ENCODE results near the gene GAS6.

The GAS6 gene

GRCh38 chr13:113811081-113811928 is 52.6 kb downstream of the GAS6 start:
- in situ Hi-C loops (cut with HindIII; ENCODE audit: low sequenced_read_pairs) = no loop called here

- in situ Hi-C loops (cut with HindIII; ENCODE audit: low sequenced_read_pairs) = no loop called here
Observed at GRCh38 chr13:113810640-113811039, 53.2 kb downstream of the GAS6 start.

- in situ Hi-C loops (cut with HindIII; ENCODE audit: low sequenced_read_pairs) = no loop called here
Observed at GRCh38 chr13:113809934-113810333, 53.9 kb downstream of the GAS6 start.

- in situ Hi-C loops (cut with HindIII; ENCODE audit: low sequenced_read_pairs) = no loop called here
Observed at GRCh38 chr13:113808058-113808834, 55.6 kb downstream of the GAS6 start.

- in situ Hi-C loops (cut with HindIII; ENCODE audit: low sequenced_read_pairs) = no loop called here
Observed at GRCh38 chr13:113806526-113806925, 57.4 kb downstream of the GAS6 start.

GRCh38 chr13:113806104-113806471 is 57.8 kb downstream of the GAS6 start:
- in situ Hi-C loops (cut with HindIII; ENCODE audit: low sequenced_read_pairs) = no loop called here

- in situ Hi-C loops (cut with HindIII; ENCODE audit: low sequenced_read_pairs) = no loop called here
Observed at GRCh38 chr13:113805431-113806103, 58.3 kb downstream of the GAS6 start.

- in situ Hi-C loops (cut with HindIII; ENCODE audit: low sequenced_read_pairs) = loop anchor here (5.0 kb wide), 2 partner anchors 38 to 97 kb away; no protein-coding TSS in a partner anchor
Observed at GRCh38 chr13:113804703-113805430, 59.0 kb downstream of the GAS6 start.

GRCh38 chr13:113804017-113804702 is 59.7 kb downstream of the GAS6 start:
- in situ Hi-C loops (cut with HindIII; ENCODE audit: low sequenced_read_pairs) = loop anchor here (5.0 kb wide), 2 partner anchors 37 to 98 kb away; no protein-coding TSS in a partner anchor

GRCh38 chr13:113803409-113804016 is 60.4 kb downstream of the GAS6 start:
- in situ Hi-C loops (cut with HindIII; ENCODE audit: low sequenced_read_pairs) = loop anchor here (5.0 kb wide), 2 partner anchors 36 to 99 kb away; no protein-coding TSS in a partner anchor

- in situ Hi-C loops (cut with HindIII; ENCODE audit: low sequenced_read_pairs) = loop anchor here (5.0 kb wide), 2 partner anchors 35 to 100 kb away; no protein-coding TSS in a partner anchor
Observed at GRCh38 chr13:113802761-113803160, 61.1 kb downstream of the GAS6 start.

- in situ Hi-C loops (cut with HindIII; ENCODE audit: low sequenced_read_pairs) = loop anchor here (5.0 kb wide), 2 partner anchors 35 to 100 kb away; no protein-coding TSS in a partner anchor
Observed at GRCh38 chr13:113802090-113802531, 61.8 kb downstream of the GAS6 start.

GRCh38 chr13:113801289-113801961 is 62.5 kb downstream of the GAS6 start:
- in situ Hi-C loops (cut with HindIII; ENCODE audit: low sequenced_read_pairs) = loop anchor here (5.0 kb wide), 2 partner anchors 34 to 101 kb away; no protein-coding TSS in a partner anchor

- in situ Hi-C loops (cut with HindIII; ENCODE audit: low sequenced_read_pairs) = loop anchor here (5.0 kb wide), 2 partner anchors 33 to 102 kb away; no protein-coding TSS in a partner anchor
Observed at GRCh38 chr13:113800576-113800926, 63.3 kb downstream of the GAS6 start.

- in situ Hi-C loops (cut with HindIII; ENCODE audit: low sequenced_read_pairs) = no loop called here
Observed at GRCh38 chr13:113798200-113798811, 65.6 kb downstream of the GAS6 start.

- in situ Hi-C loops (cut with HindIII; ENCODE audit: low sequenced_read_pairs) = no loop called here
Observed at GRCh38 chr13:113796964-113797676, 66.8 kb downstream of the GAS6 start.

- in situ Hi-C loops (cut with HindIII; ENCODE audit: low sequenced_read_pairs) = no loop called here
Observed at GRCh38 chr13:113796211-113796963, 67.5 kb downstream of the GAS6 start.

All from endothelial cell of hepatic sinusoid (primary cell).